ENCODE measurements around the gene VWA3A.
"Not testable (repeated sequence)": the region's sequence is repeated elsewhere in the genome, so short reads cannot be mapped to it uniquely, and the experiment has no call there.

The VWA3A gene

GRCh38 chr16:22163806-22164205 is 71.5 kb downstream of the VWA3A start:
- Histone ChIP-seq H3K4me3 (ENCODE audit: low read depth, low read length) (no peak overlapping the region), H3K36me3 (ENCODE audit: control insufficient read depth, insufficient read depth, low read length) (no peaks in the 10 kb centered on the region), H3K27me3 (ENCODE audit: control insufficient read depth, insufficient read depth, low read length) (peaks cover 36% of the 10 kb centered on the region)

GRCh38 chr16:22164482-22164881 is 72.1 kb downstream of the VWA3A start:
- Histone ChIP-seq H3K27me3 (ENCODE audit: control insufficient read depth, insufficient read depth, low read length) (peaks cover 36% of the 10 kb centered on the region), H3K36me3 (ENCODE audit: control insufficient read depth, insufficient read depth, low read length) (no peaks in the 10 kb centered on the region), H3K9ac (ENCODE audit: low read depth, low read length) (no peak overlapping the region), H3K9me3 (ENCODE audit: control insufficient read depth, insufficient read depth, low read length) (no peaks in the 10 kb centered on the region), H3K4me1 (ENCODE audit: control insufficient read depth, insufficient read depth, low read length) (no peaks in the 10 kb centered on the region), H3K27ac (ENCODE audit: low read depth, low read length) (no peak overlapping the region), H3K4me3 (ENCODE audit: low read depth, low read length) (no peak overlapping the region)

More at GRCh38 chr16:22163806-22164205, 71.5 kb downstream of the VWA3A start:
- Histone ChIP-seq H3K27ac (ENCODE audit: low read depth, low read length) (no peak overlapping the region), H3K9me3 (ENCODE audit: control insufficient read depth, insufficient read depth, low read length) (no peaks in the 10 kb centered on the region), H3K9ac (ENCODE audit: low read depth, low read length) (no peak overlapping the region), H3K4me1 (ENCODE audit: control insufficient read depth, insufficient read depth, low read length) (no peaks in the 10 kb centered on the region)

- H3K9me3 ChIP-seq (ENCODE audit: control insufficient read depth, insufficient read depth, low read length), result no peaks in the 10 kb centered on the region
- H3K4me1 ChIP-seq (ENCODE audit: control insufficient read depth, insufficient read depth, low read length), result no peaks in the 10 kb centered on the region
- H3K4me3 ChIP-seq (ENCODE audit: low read depth, low read length), result no peak overlapping the region
- peaks cover 24% of the 10 kb centered on the region for H3K27me3 ChIP-seq (ENCODE audit: control insufficient read depth, insufficient read depth, low read length)
- H3K27ac ChIP-seq (ENCODE audit: low read depth, low read length), result no peak overlapping the region
- no peak overlapping the region for H3K9ac ChIP-seq (ENCODE audit: low read depth, low read length)
- no peaks in the 10 kb centered on the region for H3K36me3 ChIP-seq (ENCODE audit: control insufficient read depth, insufficient read depth, low read length)
These were observed 73.4 kb downstream of the VWA3A start for GRCh38 chr16:22165508-22166285.

- Histone ChIP-seq H3K27ac (ENCODE audit: low read depth, low read length) (no peak overlapping the region), H3K27me3 (ENCODE audit: control insufficient read depth, insufficient read depth, low read length) (no peaks in the 10 kb centered on the region), H3K9ac (ENCODE audit: low read depth, low read length) (no peak overlapping the region), H3K9me3 (ENCODE audit: control insufficient read depth, insufficient read depth, low read length) (no peaks in the 10 kb centered on the region), H3K4me3 (ENCODE audit: low read depth, low read length) (no peak overlapping the region), H3K36me3 (ENCODE audit: control insufficient read depth, insufficient read depth, low read length) (no peaks in the 10 kb centered on the region), H3K4me1 (ENCODE audit: control insufficient read depth, insufficient read depth, low read length) (no peaks in the 10 kb centered on the region)
These were observed 79.6 kb downstream of the VWA3A start for GRCh38 chr16:22171953-22172352.

- H3K9me3 ChIP-seq (ENCODE audit: control insufficient read depth, insufficient read depth, low read length); H3K27ac ChIP-seq (ENCODE audit: low read depth, low read length); H3K9ac ChIP-seq (ENCODE audit: low read depth, low read length); H3K27me3 ChIP-seq (ENCODE audit: control insufficient read depth, insufficient read depth, low read length); H3K4me3 ChIP-seq (ENCODE audit: low read depth, low read length); H3K4me1 ChIP-seq (ENCODE audit: control insufficient read depth, insufficient read depth, low read length); H3K36me3 ChIP-seq (ENCODE audit: control insufficient read depth, insufficient read depth, low read length): not testable (repeated sequence)
These were observed 80.3 kb downstream of the VWA3A start for GRCh38 chr16:22172642-22173041.

GRCh38 chr16:22174642-22175041 is 82.3 kb downstream of the VWA3A start:
- Histone ChIP-seq H3K9me3 (ENCODE audit: control insufficient read depth, insufficient read depth, low read length) (no peaks in the 10 kb centered on the region), H3K9ac (ENCODE audit: low read depth, low read length) (no peak overlapping the region)

GRCh38 chr16:22177968-22178930 is 85.9 kb downstream of the VWA3A start:
- H3K9me3 ChIP-seq (ENCODE audit: control insufficient read depth, insufficient read depth, low read length), result no peaks in the 10 kb centered on the region
- no peak overlapping the region for H3K27ac ChIP-seq (ENCODE audit: low read depth, low read length)
- no peaks in the 10 kb centered on the region for H3K27me3 ChIP-seq (ENCODE audit: control insufficient read depth, insufficient read depth, low read length)
- no peaks in the 10 kb centered on the region for H3K4me1 ChIP-seq (ENCODE audit: control insufficient read depth, insufficient read depth, low read length)
- H3K4me3 ChIP-seq (ENCODE audit: low read depth, low read length), result no peak overlapping the region
- no peaks in the 10 kb centered on the region for H3K36me3 ChIP-seq (ENCODE audit: control insufficient read depth, insufficient read depth, low read length)
- no peak overlapping the region for H3K9ac ChIP-seq (ENCODE audit: low read depth, low read length)

More at GRCh38 chr16:22174642-22175041, 82.3 kb downstream of the VWA3A start:
- H3K4me3 ChIP-seq (ENCODE audit: low read depth, low read length), result no peak overlapping the region
- H3K27me3 ChIP-seq (ENCODE audit: control insufficient read depth, insufficient read depth, low read length), result no peaks in the 10 kb centered on the region
- no peaks in the 10 kb centered on the region for H3K36me3 ChIP-seq (ENCODE audit: control insufficient read depth, insufficient read depth, low read length)
- H3K27ac ChIP-seq (ENCODE audit: low read depth, low read length), result no peak overlapping the region
- no peaks in the 10 kb centered on the region for H3K4me1 ChIP-seq (ENCODE audit: control insufficient read depth, insufficient read depth, low read length)

GRCh38 chr16:22181426-22181825 is 89.1 kb downstream of the VWA3A start:
- Histone ChIP-seq H3K4me3 (ENCODE audit: low read depth, low read length) (no peak overlapping the region), H3K9me3 (ENCODE audit: control insufficient read depth, insufficient read depth, low read length) (no peaks in the 10 kb centered on the region), H3K27ac (ENCODE audit: low read depth, low read length) (no peak overlapping the region), H3K4me1 (ENCODE audit: control insufficient read depth, insufficient read depth, low read length) (no peaks in the 10 kb centered on the region), H3K36me3 (ENCODE audit: control insufficient read depth, insufficient read depth, low read length) (no peaks in the 10 kb centered on the region), H3K9ac (ENCODE audit: low read depth, low read length) (no peak overlapping the region), H3K27me3 (ENCODE audit: control insufficient read depth, insufficient read depth, low read length) (no peaks in the 10 kb centered on the region)

GRCh38 chr16:22181843-22182242 is 89.5 kb downstream of the VWA3A start:
- H3K4me1 ChIP-seq (ENCODE audit: control insufficient read depth, insufficient read depth, low read length), result no peaks in the 10 kb centered on the region
- no peaks in the 10 kb centered on the region for H3K36me3 ChIP-seq (ENCODE audit: control insufficient read depth, insufficient read depth, low read length)
- no peaks in the 10 kb centered on the region for H3K9me3 ChIP-seq (ENCODE audit: control insufficient read depth, insufficient read depth, low read length)
- no peak overlapping the region for H3K27ac ChIP-seq (ENCODE audit: low read depth, low read length)
- H3K27me3 ChIP-seq (ENCODE audit: control insufficient read depth, insufficient read depth, low read length), result no peaks in the 10 kb centered on the region
- H3K4me3 ChIP-seq (ENCODE audit: low read depth, low read length), result no peak overlapping the region
- no peak overlapping the region for H3K9ac ChIP-seq (ENCODE audit: low read depth, low read length)

- no peak overlapping the region for H3K9ac ChIP-seq (ENCODE audit: low read depth, low read length)
- no peak overlapping the region for H3K4me3 ChIP-seq (ENCODE audit: low read depth, low read length)
- H3K9me3 ChIP-seq (ENCODE audit: control insufficient read depth, insufficient read depth, low read length), result no peaks in the 10 kb centered on the region
- H3K4me1 ChIP-seq (ENCODE audit: control insufficient read depth, insufficient read depth, low read length), result no peaks in the 10 kb centered on the region
- no peak overlapping the region for H3K27ac ChIP-seq (ENCODE audit: low read depth, low read length)
- no peaks in the 10 kb centered on the region for H3K36me3 ChIP-seq (ENCODE audit: control insufficient read depth, insufficient read depth, low read length)
- no peaks in the 10 kb centered on the region for H3K27me3 ChIP-seq (ENCODE audit: control insufficient read depth, insufficient read depth, low read length)
These were observed 91.0 kb downstream of the VWA3A start for GRCh38 chr16:22183335-22183734.

All from HUES48 (cell line).